K562 (cell line): Measurements from ENCODE around the gene TRIO. TPM values are rescaled to one million over a fixed set of nuclear protein-coding genes. Genes with fewer than 3 reads are reported as not detected.

ENCODE experiments used
- ATAC-seq: fragments of 200-7000 bp; cut with Tn5 transposase; 3 replicates; pipeline ENCODE4 v1.9.1; 2020; ENCODE audit warnings: moderate library complexity
- BruUV-seq: library from RNA; stranded (reverse); fragments of 400-500 nt; replicated peaks from 2 replicates; lab custom pipeline; 2021; lab: Mats Ljungman, UMichigan
- CTCF ChIA-PET: fragments of 300-600 bp; formaldehyde crosslinking; extraction: SDS; loops from one replicate; lab custom pipeline; 2021; ENCODE audit warnings: low intra/inter-chr PET ratio; lab: Yijun Ruan, JAX
- POLR2A ChIA-PET: fragments of 300-600, 350-650 bp; sonication (Branson Sonifier 250); formaldehyde crosslinking; extraction: SDS; loops from one replicate; lab custom pipeline; 2021; ENCODE audit warnings: antibody characterized with exemption, inconsistent platforms; lab: Yijun Ruan, JAX
- DNase-seq, 4 experiments: peaks; one replicate each; pipeline versions ENCODE4 v3.0.0 to v3.0.0-alpha.2; 2011 to 2018; ENCODE audit warnings: low spot score in 3 of 4, mixed read lengths in 3 of 4; ENCODE audit errors: extremely low read depth in 1 of 4
- FAIRE-seq: peaks from 2 replicates; lab custom pipeline; 2011; peaks lifted over from hg19 to GRCh38; lab: Jason Lieb, UNC
- H2AFZ ChIP-seq: 2 replicates; pipeline ENCODE4 v1.6.0; 2011; ENCODE audit warnings: low read depth, low read length, control low read depth, inconsistent platforms
- H3K27ac ChIP-seq: fragments of 200-600 bp; 3 replicates; pipeline ENCODE4 v1.8.0; 2011; ENCODE audit warnings: low read depth, mild to moderate bottlenecking, control low read depth, inconsistent platforms, low read length, moderate library complexity, mixed read lengths; ENCODE audit errors: extremely low read depth
- H3K27me3 ChIP-seq, 2 experiments: fragments of 300-600 bp in 1 of 2; 2 replicates in 1 of 2; 3 replicates in 1 of 2; pipeline versions ENCODE4 v1.6.0 to v1.8.0; 2011; ENCODE audit warnings: inconsistent platforms in 2 of 2, low read length in 2 of 2, mild to moderate bottlenecking in 1 of 2, mixed read lengths in 1 of 2, moderate library complexity in 1 of 2; ENCODE audit not compliant: control insufficient read depth in 2 of 2, insufficient read depth in 2 of 2
- H3K36me3 ChIP-seq: fragments of 300-600 bp; 3 replicates; pipeline ENCODE4 v1.8.0; 2011; ENCODE audit warnings: mild to moderate bottlenecking, low read length, inconsistent platforms; ENCODE audit not compliant: control insufficient read depth, insufficient read depth
- H3K4me1 ChIP-seq, 2 experiments: fragments of 200-600 bp in 1 of 2; replicated peaks in 1 of 2; 2 replicates in 1 of 2; 3 replicates in 1 of 2; pipeline versions ENCODE4 v1.5.1 to v1.8.0; 2011; ENCODE audit warnings: inconsistent platforms in 2 of 2, low read length in 2 of 2, mild to moderate bottlenecking in 1 of 2, mixed read lengths in 1 of 2, moderate library complexity in 1 of 2; ENCODE audit not compliant: control insufficient read depth in 2 of 2, insufficient read depth in 2 of 2
- H3K4me2 ChIP-seq: 2 replicates; pipeline ENCODE4 v1.6.1; 2011; ENCODE audit warnings: low read length, control low read depth, inconsistent platforms, mixed read lengths; ENCODE audit not compliant: insufficient read depth
- H3K4me3 ChIP-seq: fragments of 200-600 bp; sonication (generic), shearing (Covaris generic); 2 replicates; pipeline ENCODE4 v1.5.1; 2016; ENCODE audit warnings: control low read depth, inconsistent platforms
- H3K79me2 ChIP-seq: fragments of 200-600 bp; 3 replicates; pipeline ENCODE4 v1.8.0; 2011; ENCODE audit warnings: low read length, inconsistent platforms; ENCODE audit not compliant: control insufficient read depth, insufficient read depth
- H3K9ac ChIP-seq, 2 experiments: 2 replicates each; pipeline versions ENCODE4 v1.6.0 to v1.6.1; 2011; ENCODE audit warnings: low read depth in 2 of 2, low read length in 2 of 2, control low read depth in 1 of 2, inconsistent platforms in 1 of 2, mild to moderate bottlenecking in 1 of 2, mixed read lengths in 1 of 2; ENCODE audit not compliant: insufficient read depth in 1 of 2
- H3K9me1 ChIP-seq: one replicate; pipeline ENCODE4 v1.6.0; 2011; ENCODE audit warnings: inconsistent platforms, mild to moderate bottlenecking, low read length, moderate library complexity; ENCODE audit not compliant: control insufficient read depth, insufficient read depth
- H3K9me3 ChIP-seq: replicated peaks from 2 replicates; pipeline ENCODE4 v1.5.1; 2011; ENCODE audit warnings: low read depth, low read length, inconsistent platforms; ENCODE audit not compliant: control insufficient read depth, insufficient read depth
- H4K20me1 ChIP-seq: replicated peaks from 2 replicates; pipeline ENCODE4 v1.6.1; 2011; ENCODE audit warnings: low read length, inconsistent platforms, mixed read lengths; ENCODE audit not compliant: control insufficient read depth, insufficient read depth
- ATF4 ChIP-seq: fragments of 450-650 bp; formaldehyde crosslinking; IDR thresholded peaks from 2 replicates; pipeline ENCODE4 v1.4.0; 2022; ENCODE audit warnings: mild to moderate bottlenecking, moderate library complexity
- DPF2 ChIP-seq: fragments of 450-650 bp; IDR thresholded peaks from 2 replicates; pipeline ENCODE4 v1.6.1; 2016
- ELF4 ChIP-seq: fragments of 450-650 bp; formaldehyde crosslinking; IDR thresholded peaks from 2 replicates; pipeline ENCODE4 v1.4.0; 2022; ENCODE audit warnings: missing genetic modification characterization
- ELK1 ChIP-seq: sonication (generic); formaldehyde crosslinking; IDR thresholded peaks from 2 replicates; pipeline ENCODE4 v1.8.1; 2022; ENCODE audit warnings: missing genetic modification reagents
- MAFF ChIP-seq: IDR thresholded peaks from 2 replicates; pipeline ENCODE4 v1.6.1; 2012; ENCODE audit warnings: low read length, improper control_type of control experiment
- NONO ChIP-seq, 2 experiments: fragments of 200-400 bp in 1 of 2; fragments of 450-650 bp in 1 of 2; formaldehyde crosslinking in 1 of 2; IDR thresholded peaks; 2 replicates each; pipeline ENCODE4 v1.6.1; 2017; ENCODE audit warnings: low read depth in 2 of 2, mild to moderate bottlenecking in 2 of 2, moderate library complexity in 2 of 2, low read length in 1 of 2
- ZBTB12 ChIP-seq: fragments of 250-450 bp; sonication (Bioruptor Pico); IDR thresholded peaks from 2 replicates; pipeline ENCODE4 v1.4.0; 2020
- ZNF239 ChIP-seq: fragments of 250-450 bp; sonication (Bioruptor Pico); IDR thresholded peaks from 2 replicates; pipeline ENCODE4 v1.4.0; 2020; ENCODE audit warnings: mild to moderate bottlenecking
- WGBS: fragments of 100-300 bp; shearing (Covaris generic); methylation state at CpG from one replicate; pipeline ENCODE4 v1.1.6; 2016; ENCODE audit warnings: low coverage, mixed read lengths; ENCODE audit not compliant: insufficient coverage; ENCODE audit errors: missing lambda C conversion rate; 5-methylcytosine and 5-hydroxymethylcytosine counted together
- in situ Hi-C: fragments of 300-500 bp; cut with MboI; formaldehyde crosslinking; loops from 4 replicates; pipeline ENCODE4 v1.15.0; 2018; ENCODE audit warnings: inconsistent platforms, mixed read lengths
- intact Hi-C: fragments of 100-400 bp; cut with micrococcal nuclease; formaldehyde crosslinking; loops from 2 replicates; pipeline ENCODE4 v1.14.2; 2022
- polyA plus RNA-seq, 8 experiments: library from polyadenylated mRNA; depleted of rRNA in 4 of 8; stranded (reverse) in 5 of 8; unstranded in 3 of 8; fragments of >200 nt; fragmentation: Nextera tagmentation in 2 of 8; fragmentation: Illumina TruSeq in 1 of 8; extraction: Ambion mirVana in 2 of 8; extraction: Trizol in 1 of 8; gene quantifications; 2 replicates each; pipeline versions ENCODE4 v1.2.1 to v1.2.3, GENCODE V29; 2011 to 2014; ENCODE audit warnings: inconsistent platforms in 1 of 8, missing spikeins in 1 of 8
- total RNA-seq, 7 experiments: library from RNA; depleted of rRNA in 6 of 7; stranded (reverse); fragments of >200 nt in 6 of 7; fragmentation: Illumina TruSeq in 2 of 7; extraction: Trizol in 2 of 7; gene quantifications; 2 replicates each; pipeline versions ENCODE4 v1.2.1 to v1.2.3, GENCODE V29; 2011 to 2021; ENCODE audit warnings: low replicate concordance in 1 of 7

TRIO gene
- total and polyA plus RNA-seq, 9 of the 15 experiments (the other 6 are each of a cell fraction or from before 2014, with no cell fraction given), result 0.24 to 5.0 (median 1.1) TPM

GRCh38 chr5:14401639-14402038 lies 258.5 kb downstream of the TRIO start (continued):
- TF ChIP-seq ELK1 (CRISPR knock-in tag), result no peak
- no peak for TF ChIP-seq ATF4 (CRISPR knock-in tag)
- TF ChIP-seq DPF2, result no peak
- TF ChIP-seq ZNF239, result no peak
- no peak for TF ChIP-seq ELF4 (CRISPR knock-in tag)

GRCh38 chr5:14402424-14402823 lies 259.3 kb downstream of the TRIO start:
- Histone ChIP-seq H4K20me1 (no peaks in the 10 kb centered on the region), H3K9ac (no peak overlapping the region), H3K9me1 (no peaks in the 10 kb centered on the region), H3K27ac (no peak overlapping the region), H3K4me2 (no peak overlapping the region), H3K36me3 (no peaks in the 10 kb centered on the region), H2AFZ (no peak overlapping the region), H3K27me3 (peaks cover 0 to 22% of the 10 kb centered on the region in 2 experiments; a peak in 2 of 5 replicates), H3K9me3 (no peaks in the 10 kb centered on the region), H3K4me1 (no peaks in the 10 kb centered on the region), H3K79me2 (no peaks in the 10 kb centered on the region), H3K4me3 (no peak overlapping the region)
- CTCF ChIA-PET, result no interaction called here
- WGBS, result 1% methylated on average over 6 of the region's 6 CpGs
- ATAC-seq, result no peak
- no peak for DNase-seq
- BruUV-seq, result no TSS peak
- TF ChIP-seq ZBTB12 (CRISPR knock-in tag) (no peak), MAFF (no peak), NONO (IDR thresholded peaks at IDR 0.05; ENCODE audit: low read depth in 2 of 2, low read length in 1 of 2) (no peak)
- POLR2A ChIA-PET, result no interaction called here
- in situ Hi-C loops, result no loop called here
- intact Hi-C loops, result no loop called here
- FAIRE-seq, result no peak
